Karpas-422 (cell line): ENCODE measurements around the gene AKR1A1. TPM values are rescaled to one million over a fixed set of nuclear protein-coding genes. Genes with fewer than 3 reads are reported as not detected.

Source experiments
- DNase-seq: peaks from one replicate; pipeline ENCODE4 v3.0.0-alpha.2; 2015
- H2AFZ ChIP-seq: fragments of 200-600 bp; sonication (generic); 2 replicates; pipeline ENCODE4 v1.6.1; 2014; ENCODE audit warnings: antibody characterized with exemption, low read length, mixed read lengths
- H3K27ac ChIP-seq: fragments of 200-600 bp; sonication (generic); 2 replicates; pipeline ENCODE4 v1.5.1; 2014; ENCODE audit warnings: mild to moderate bottlenecking, low read length, moderate library complexity
- H3K27me3 ChIP-seq: fragments of 200-600 bp; sonication (generic); 2 replicates; pipeline ENCODE4 v1.6.1; 2014; ENCODE audit warnings: low read length, mixed read lengths
- H3K36me3 ChIP-seq: fragments of 200-600 bp; sonication (generic); 2 replicates; pipeline ENCODE4 v1.6.1; 2014; ENCODE audit warnings: low read length, mixed read lengths; ENCODE audit not compliant: insufficient read depth
- H3K4me1 ChIP-seq: fragments of 200-600 bp; sonication (generic); 2 replicates; pipeline ENCODE4 v1.6.1; 2014; ENCODE audit warnings: mild to moderate bottlenecking, low read length, mixed read lengths
- H3K4me2 ChIP-seq: fragments of 200-600 bp; sonication (generic); 2 replicates; pipeline ENCODE4 v1.6.1; 2014; ENCODE audit warnings: low read length, low read depth, mild to moderate bottlenecking; ENCODE audit not compliant: poor library complexity, severe bottlenecking
- H3K4me3 ChIP-seq: fragments of 200-600 bp; sonication (generic); 2 replicates; pipeline ENCODE4 v1.5.1; 2014; ENCODE audit warnings: mild to moderate bottlenecking, antibody characterized with exemption, low read length, mixed read lengths
- H3K79me2 ChIP-seq: fragments of 200-600 bp; sonication (generic); 2 replicates; pipeline ENCODE4 v1.6.1; 2014; ENCODE audit warnings: mild to moderate bottlenecking, low read length, mixed read lengths
- H3K9ac ChIP-seq: fragments of 200-600 bp; sonication (generic); 2 replicates; pipeline ENCODE4 v1.6.0; 2014; ENCODE audit warnings: low read length
- H3K9me2 ChIP-seq: fragments of 200-600 bp; sonication (generic), shearing (Covaris generic); replicated peaks from 2 replicates; pipeline ENCODE4 v1.6.0; 2014; ENCODE audit warnings: mild to moderate bottlenecking, low read length, moderate library complexity; ENCODE audit not compliant: insufficient read depth
- H3K9me3 ChIP-seq: fragments of 300-700, 200-600 bp; sonication (generic); 2 replicates; pipeline ENCODE4 v1.6.1; 2014; ENCODE audit warnings: low read length, mixed read lengths
- H4K20me1 ChIP-seq: fragments of 200-600 bp; sonication (generic); 2 replicates; pipeline ENCODE4 v1.6.1; 2014; ENCODE audit warnings: mild to moderate bottlenecking, antibody characterized with exemption, low read length, low read depth; ENCODE audit not compliant: insufficient read depth
- total RNA-seq: library from RNA; depleted of rRNA; stranded (reverse); fragments of >200 nt; shearing (Covaris generic); gene quantifications from 2 replicates; pipeline ENCODE4 v1.2.3, GENCODE V29; 2014; ENCODE audit warnings: low replicate concordance

The AKR1A1 gene
- total RNA-seq, 1 experiment from 2014 or later, result 79.0 TPM

- Histone ChIP-seq H3K4me2 (no peak overlapping the region), H3K9ac (no peak overlapping the region), H3K36me3 (no peaks in the 10 kb centered on the region), H3K79me2 (no peaks in the 10 kb centered on the region), H3K27ac (no peak overlapping the region), H3K4me1 (no peaks in the 10 kb centered on the region), H3K27me3 (no peaks in the 10 kb centered on the region), H3K4me3 (no peak overlapping the region), H3K9me3 (no peaks in the 10 kb centered on the region), H3K9me2 (no peaks in the 10 kb centered on the region), H2AFZ (no peak overlapping the region), H4K20me1 (no peaks in the 10 kb centered on the region)
- DNase-seq, result no peak
Observed at GRCh38 chr1:45535988-45536766, 14.4 kb upstream of the AKR1A1 start.

- H3K9ac ChIP-seq, result no peak overlapping the region
- no peak overlapping the region for H2AFZ ChIP-seq
- DNase-seq, result no peak
Observed at GRCh38 chr1:45536886-45537285, 13.7 kb upstream of the AKR1A1 start.

GRCh38 chr1:45541193-45541592, 9.4 kb upstream of the AKR1A1 start:
- H3K9me3 ChIP-seq, result no peaks in the 10 kb centered on the region
- H3K9ac ChIP-seq, result no peak overlapping the region
- no peaks in the 10 kb centered on the region for H3K27me3 ChIP-seq
- no peak overlapping the region for H3K27ac ChIP-seq
- H3K4me3 ChIP-seq, result no peak overlapping the region
- H3K4me2 ChIP-seq, result no peak overlapping the region
- no peaks in the 10 kb centered on the region for H3K79me2 ChIP-seq
- H2AFZ ChIP-seq, result no peak overlapping the region
- no peak for DNase-seq
- H4K20me1 ChIP-seq, result no peaks in the 10 kb centered on the region
- H3K9me2 ChIP-seq, result no peaks in the 10 kb centered on the region
- H3K4me1 ChIP-seq, result peaks cover 6% of the 10 kb centered on the region
- no peaks in the 10 kb centered on the region for H3K36me3 ChIP-seq

More at GRCh38 chr1:45536886-45537285, 13.7 kb upstream of the AKR1A1 start:
- Histone ChIP-seq H3K27ac (no peak overlapping the region), H3K4me3 (no peak overlapping the region), H3K36me3 (no peaks in the 10 kb centered on the region), H3K4me2 (no peak overlapping the region), H3K79me2 (no peaks in the 10 kb centered on the region), H4K20me1 (no peaks in the 10 kb centered on the region), H3K9me2 (no peaks in the 10 kb centered on the region), H3K9me3 (no peaks in the 10 kb centered on the region), H3K27me3 (no peaks in the 10 kb centered on the region), H3K4me1 (no peaks in the 10 kb centered on the region)

- Histone ChIP-seq H3K9me3 (no peaks in the 10 kb centered on the region), H3K9me2 (no peaks in the 10 kb centered on the region), H3K4me3 (no peak overlapping the region), H3K27me3 (no peaks in the 10 kb centered on the region), H3K4me1 (peaks cover 6% of the 10 kb centered on the region), H3K9ac (no peak overlapping the region), H3K27ac (no peak overlapping the region), H4K20me1 (no peaks in the 10 kb centered on the region), H3K79me2 (no peaks in the 10 kb centered on the region), H3K36me3 (no peaks in the 10 kb centered on the region), H2AFZ (no peak overlapping the region), H3K4me2 (no peak overlapping the region)
- no peak for DNase-seq
Observed at GRCh38 chr1:45542591-45542990, 8.0 kb upstream of the AKR1A1 start.

GRCh38 chr1:45543581-45544417, 6.8 kb upstream of the AKR1A1 start:
- no peaks in the 10 kb centered on the region for H3K79me2 ChIP-seq
- H3K9ac ChIP-seq, result no peak overlapping the region
- H3K36me3 ChIP-seq, result no peaks in the 10 kb centered on the region
- no peaks in the 10 kb centered on the region for H3K27me3 ChIP-seq
- no peaks in the 10 kb centered on the region for H3K9me3 ChIP-seq
- H3K27ac ChIP-seq, result no peak overlapping the region
- no peak overlapping the region for H3K4me3 ChIP-seq
- no peak for DNase-seq
- H3K4me1 ChIP-seq, result peaks cover 6% of the 10 kb centered on the region
- H3K4me2 ChIP-seq, result no peak overlapping the region
- H3K9me2 ChIP-seq, result no peaks in the 10 kb centered on the region
- H4K20me1 ChIP-seq, result no peaks in the 10 kb centered on the region
- H2AFZ ChIP-seq, result peak overlapping the region; percentile 48; the same call in 1 of the 2 replicates

- Histone ChIP-seq H3K27ac (no peak overlapping the region), H3K9me3 (no peaks in the 10 kb centered on the region), H3K4me2 (no peak overlapping the region), H3K4me1 (peaks cover 6% of the 10 kb centered on the region), H3K9ac (no peak overlapping the region), H2AFZ (no peak overlapping the region), H3K9me2 (no peaks in the 10 kb centered on the region), H4K20me1 (no peaks in the 10 kb centered on the region), H3K36me3 (no peaks in the 10 kb centered on the region), H3K27me3 (no peaks in the 10 kb centered on the region), H3K79me2 (no peaks in the 10 kb centered on the region), H3K4me3 (no peak overlapping the region)
- no peak for DNase-seq
Observed at GRCh38 chr1:45544530-45544929, 6.1 kb upstream of the AKR1A1 start.

- H3K4me3 ChIP-seq, result no peak overlapping the region
- H3K4me2 ChIP-seq, result no peak overlapping the region
- no peak overlapping the region; the same call in 1 of the 2 replicates for H3K9ac ChIP-seq
- no peaks in the 10 kb centered on the region for H3K36me3 ChIP-seq
- H3K9me2 ChIP-seq, result no peaks in the 10 kb centered on the region
- no peaks in the 10 kb centered on the region for H3K79me2 ChIP-seq
- H3K27me3 ChIP-seq, result no peaks in the 10 kb centered on the region
- no peaks in the 10 kb centered on the region for H4K20me1 ChIP-seq
- H3K4me1 ChIP-seq, result peaks cover 10% of the 10 kb centered on the region
- H3K9me3 ChIP-seq, result no peaks in the 10 kb centered on the region
- peak overlapping the region; percentile 78; the same call in 1 of the 2 replicates for H2AFZ ChIP-seq
- H3K27ac ChIP-seq, result no peak overlapping the region
- DNase-seq, result no peak
Observed at GRCh38 chr1:45545019-45545493, 5.6 kb upstream of the AKR1A1 start.
